PC-9 (cell line): ENCODE measurements around the gene FBRSL1. TPM values are rescaled to one million over a fixed set of nuclear protein-coding genes. Genes with fewer than 3 reads are reported as not detected.

Experiments
- BruUV-seq: library from RNA; stranded (reverse); fragments of 400-500 nt; replicated peaks from 2 replicates; lab custom pipeline; 2021; lab: Mats Ljungman, UMichigan
- CTCF ChIA-PET: fragments of 300-600 bp; sonication (Branson Sonifier 250); formaldehyde crosslinking; loops from one replicate; lab custom pipeline; 2022; ENCODE audit warnings: antibody characterized with exemption; lab: Charles Lee
- POLR2A ChIA-PET: fragments of 300-600 bp; sonication (Branson Sonifier 250); formaldehyde crosslinking; loops from one replicate; lab custom pipeline; 2022; ENCODE audit warnings: antibody characterized with exemption; ENCODE audit not compliant: unreplicated experiment; lab: Charles Lee
- DNase-seq, 2 experiments: peaks; one replicate each; pipeline versions ENCODE4 v3.0.0 to v3.0.0-alpha.2; 2015 to 2022; ENCODE audit warnings: mixed read lengths in 1 of 2
- H2AFZ ChIP-seq: fragments of 200-600 bp; sonication (generic); 2 replicates; pipeline ENCODE4 v1.8.1; 2017; ENCODE audit warnings: antibody characterized with exemption
- H3F3A ChIP-seq: fragments of 200-600 bp; sonication (generic); 2 replicates; pipeline ENCODE4 v1.8.1; 2017; ENCODE audit warnings: antibody characterized with exemption, mild to moderate bottlenecking, low read depth; ENCODE audit not compliant: insufficient read depth
- H3K27ac ChIP-seq: fragments of 200-600 bp; sonication (generic); 2 replicates; pipeline ENCODE4 v1.6.1; 2016; ENCODE audit warnings: mixed run types
- H3K27me3 ChIP-seq: fragments of 200-600 bp; sonication (generic); 2 replicates; pipeline ENCODE4 v1.6.1; 2016; ENCODE audit warnings: low read depth, mixed run types; ENCODE audit not compliant: insufficient read depth
- H3K36me3 ChIP-seq: fragments of 200-600 bp; sonication (generic); 2 replicates; pipeline ENCODE4 v1.6.1; 2016; ENCODE audit warnings: low read depth, mixed run types
- H3K4me1 ChIP-seq: fragments of 200-600 bp; sonication (generic); replicated peaks from 2 replicates; pipeline ENCODE4 v1.6.1; 2016; ENCODE audit warnings: mixed run types; ENCODE audit not compliant: insufficient read depth
- H3K4me2 ChIP-seq: fragments of 200-600 bp; sonication (generic); 2 replicates; pipeline ENCODE4 v1.6.1; 2017; ENCODE audit warnings: mixed run types
- H3K4me3 ChIP-seq: fragments of 200-600 bp; sonication (generic); 2 replicates; pipeline ENCODE4 v1.6.1; 2016; ENCODE audit warnings: mixed run types
- H3K79me2 ChIP-seq: fragments of 200-600 bp; sonication (generic); 2 replicates; pipeline ENCODE4 v1.6.1; 2017; ENCODE audit warnings: low read depth, mixed run types
- H3K9me2 ChIP-seq: fragments of 200-600 bp; sonication (generic); 2 replicates; pipeline ENCODE4 v1.8.1; 2017; ENCODE audit warnings: mild to moderate bottlenecking; ENCODE audit not compliant: insufficient read depth
- H3K9me3 ChIP-seq: fragments of 200-600 bp; sonication (generic); 2 replicates; pipeline ENCODE4 v1.8.1; 2016; ENCODE audit warnings: low read depth; ENCODE audit not compliant: insufficient read depth
- H4K20me1 ChIP-seq: fragments of 200-600 bp; sonication (generic); 2 replicates; pipeline ENCODE4 v1.8.1; 2017; ENCODE audit not compliant: insufficient read depth
- EZH2 ChIP-seq: fragments of 200-600 bp; sonication (generic); IDR thresholded peaks from 2 replicates; pipeline ENCODE4 v1.8.0; 2017; ENCODE audit warnings: antibody characterized with exemption, low read depth
- intact Hi-C: fragments of 100-400 bp; cut with micrococcal nuclease; formaldehyde crosslinking; loops from one replicate; pipeline ENCODE4 v1.10.0; 2022; ENCODE audit not compliant: unreplicated experiment
- total RNA-seq: library from RNA; stranded (reverse); gene quantifications from 2 replicates; pipeline ENCODE4 v1.2.3, GENCODE V29; 2021
- TF ChIP-seq, protein P1 (sequence below): fragments of 200-600 bp; sonication (generic); conservative IDR thresholded peaks from 2 replicates; pipeline ENCODE4 v1.6.1; 2017; ENCODE audit warnings: mixed run types, antibody characterized with exemption, mild to moderate bottlenecking, moderate library complexity

Gene FBRSL1
- total RNA-seq, 1 experiment from 2014 or later: 59.5 TPM

DNA sequence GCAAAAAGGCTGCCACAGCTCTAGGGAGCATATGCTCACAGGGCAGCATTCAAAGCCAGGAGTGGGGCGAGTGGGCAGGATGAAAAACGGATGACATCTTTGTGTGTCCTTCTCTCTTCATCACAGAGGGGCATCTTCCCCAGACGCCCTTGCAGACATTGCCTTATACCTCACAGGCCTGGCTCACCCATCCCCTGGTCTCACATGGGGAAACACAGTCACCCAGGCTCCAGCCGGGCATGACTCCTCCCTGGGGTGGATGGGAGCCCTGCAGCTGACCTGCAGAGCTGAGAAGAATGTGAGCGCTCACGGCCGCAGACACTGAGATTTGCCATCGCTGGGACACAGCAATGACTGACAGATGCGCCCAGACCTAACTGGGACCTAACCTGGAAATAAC lies 7.2 kb upstream of the FBRSL1 start:
- no peaks in the 10 kb centered on the region for H4K20me1 ChIP-seq
- no peak overlapping the region for H3K4me3 ChIP-seq
- no peaks in the 10 kb centered on the region for H3K4me1 ChIP-seq
- H3K9me2 ChIP-seq: no peaks in the 10 kb centered on the region
- no TSS peak for BruUV-seq
- H3K27me3 ChIP-seq: peaks cover 94% of the 10 kb centered on the region
- no peaks in the 10 kb centered on the region for H3F3A ChIP-seq
- no peak overlapping the region for H2AFZ ChIP-seq
- intact Hi-C loops: no loop called here
- POLR2A ChIA-PET: no interaction called here
- no peaks in the 10 kb centered on the region for H3K9me3 ChIP-seq
- H3K27ac ChIP-seq: no peak overlapping the region
- no peaks in the 10 kb centered on the region for H3K79me2 ChIP-seq
- CTCF ChIA-PET: no interaction called here
- H3K4me2 ChIP-seq: no peak overlapping the region
- no peak for DNase-seq
- TF ChIP-seq, protein P1, sequence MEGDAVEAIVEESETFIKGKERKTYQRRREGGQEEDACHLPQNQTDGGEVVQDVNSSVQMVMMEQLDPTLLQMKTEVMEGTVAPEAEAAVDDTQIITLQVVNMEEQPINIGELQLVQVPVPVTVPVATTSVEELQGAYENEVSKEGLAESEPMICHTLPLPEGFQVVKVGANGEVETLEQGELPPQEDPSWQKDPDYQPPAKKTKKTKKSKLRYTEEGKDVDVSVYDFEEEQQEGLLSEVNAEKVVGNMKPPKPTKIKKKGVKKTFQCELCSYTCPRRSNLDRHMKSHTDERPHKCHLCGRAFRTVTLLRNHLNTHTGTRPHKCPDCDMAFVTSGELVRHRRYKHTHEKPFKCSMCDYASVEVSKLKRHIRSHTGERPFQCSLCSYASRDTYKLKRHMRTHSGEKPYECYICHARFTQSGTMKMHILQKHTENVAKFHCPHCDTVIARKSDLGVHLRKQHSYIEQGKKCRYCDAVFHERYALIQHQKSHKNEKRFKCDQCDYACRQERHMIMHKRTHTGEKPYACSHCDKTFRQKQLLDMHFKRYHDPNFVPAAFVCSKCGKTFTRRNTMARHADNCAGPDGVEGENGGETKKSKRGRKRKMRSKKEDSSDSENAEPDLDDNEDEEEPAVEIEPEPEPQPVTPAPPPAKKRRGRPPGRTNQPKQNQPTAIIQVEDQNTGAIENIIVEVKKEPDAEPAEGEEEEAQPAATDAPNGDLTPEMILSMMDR: no peak
- no peak for TF ChIP-seq EZH2
- no peaks in the 10 kb centered on the region for H3K36me3 ChIP-seq

DNA sequence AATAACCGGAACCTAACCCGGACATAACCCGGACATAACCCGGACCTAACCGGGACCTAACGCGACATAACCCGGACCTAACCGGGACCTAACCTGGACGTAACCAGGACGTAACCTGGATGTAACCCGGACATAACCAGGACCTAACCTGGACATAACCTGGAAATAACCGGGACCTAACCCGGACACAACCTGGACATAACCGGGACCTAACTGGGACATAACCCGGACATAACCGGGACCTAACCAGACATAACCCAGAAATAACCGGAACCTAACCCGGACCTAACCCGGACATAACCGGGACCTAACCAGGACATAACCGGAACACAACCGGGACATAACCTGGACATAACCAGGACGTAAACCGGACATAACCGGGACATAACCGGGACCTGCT lies 6.7 kb upstream of the FBRSL1 start:
- ChIA-PET CTCF (no interaction called here), POLR2A (interaction anchor here (0.6 kb wide), 1 partner anchor 303 kb away, joined by 16 read pairs; no protein-coding TSS in a partner anchor)
- H3K4me3 ChIP-seq: no peak overlapping the region
- peaks cover 94% of the 10 kb centered on the region for H3K27me3 ChIP-seq
- no peaks in the 10 kb centered on the region for H4K20me1 ChIP-seq
- no TSS peak for BruUV-seq
- no peaks in the 10 kb centered on the region for H3K36me3 ChIP-seq
- no peaks in the 10 kb centered on the region for H3K9me2 ChIP-seq
- H3K9me3 ChIP-seq: no peaks in the 10 kb centered on the region
- H3K79me2 ChIP-seq: no peaks in the 10 kb centered on the region
- no peak for DNase-seq
- intact Hi-C loops: no loop called here
- H3K27ac ChIP-seq: no peak overlapping the region
- H3F3A ChIP-seq: no peaks in the 10 kb centered on the region
- no peak overlapping the region for H2AFZ ChIP-seq
- no peak for TF ChIP-seq EZH2
- TF ChIP-seq, protein P1: no peak
- H3K4me1 ChIP-seq: no peaks in the 10 kb centered on the region
- H3K4me2 ChIP-seq: no peak overlapping the region

DNA sequence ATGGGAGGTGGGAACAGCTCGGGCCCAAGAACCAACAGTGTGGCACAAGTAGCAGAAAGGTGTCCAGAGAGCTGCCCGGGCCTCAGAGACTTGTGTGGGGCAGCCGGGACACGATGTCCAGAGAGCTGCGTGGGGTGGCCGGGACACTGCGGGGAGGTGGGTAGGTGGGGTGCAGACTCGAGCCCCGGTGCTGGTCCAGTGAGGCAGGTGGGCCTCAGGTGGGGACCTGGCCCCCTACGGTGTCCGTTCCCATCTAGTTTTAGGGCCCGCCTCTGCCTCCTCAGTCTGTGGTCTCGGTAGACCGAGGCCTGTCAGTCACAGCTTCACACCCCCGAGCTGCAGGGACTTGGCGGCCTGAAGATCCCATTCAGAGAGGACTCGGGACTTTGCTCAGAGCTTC lies 6.3 kb upstream of the FBRSL1 start:
- Histone ChIP-seq H3K4me2 (no peak overlapping the region), H3K36me3 (no peaks in the 10 kb centered on the region), H2AFZ (no peak overlapping the region), H3K79me2 (no peaks in the 10 kb centered on the region), H3K9me2 (no peaks in the 10 kb centered on the region), H3K4me1 (no peaks in the 10 kb centered on the region), H3K9me3 (no peaks in the 10 kb centered on the region), H3F3A (no peaks in the 10 kb centered on the region), H3K4me3 (no peak overlapping the region), H3K27me3 (peaks cover 94% of the 10 kb centered on the region), H4K20me1 (no peaks in the 10 kb centered on the region), H3K27ac (no peak overlapping the region)
- TF ChIP-seq EZH2: no peak
- TF ChIP-seq, protein P1: no peak
- POLR2A ChIA-PET: interaction anchor here (0.6 kb wide), 1 partner anchor 303 kb away, joined by 16 read pairs; no protein-coding TSS in a partner anchor
- intact Hi-C loops: no loop called here
- DNase-seq: no peak
- no TSS peak for BruUV-seq
- CTCF ChIA-PET: no interaction called here
